GM18508 (cell line): ENCODE results near the gene KAT2A.

Source experiments
- ATAC-seq: cut with Tn5 transposase; IDR thresholded peaks from one replicate; pipeline ENCODE4 v1.9.1; 2021; ENCODE audit warnings: moderate number of reproducible peaks; ENCODE audit not compliant: insufficient read depth, unreplicated experiment

The KAT2A gene

DNA sequence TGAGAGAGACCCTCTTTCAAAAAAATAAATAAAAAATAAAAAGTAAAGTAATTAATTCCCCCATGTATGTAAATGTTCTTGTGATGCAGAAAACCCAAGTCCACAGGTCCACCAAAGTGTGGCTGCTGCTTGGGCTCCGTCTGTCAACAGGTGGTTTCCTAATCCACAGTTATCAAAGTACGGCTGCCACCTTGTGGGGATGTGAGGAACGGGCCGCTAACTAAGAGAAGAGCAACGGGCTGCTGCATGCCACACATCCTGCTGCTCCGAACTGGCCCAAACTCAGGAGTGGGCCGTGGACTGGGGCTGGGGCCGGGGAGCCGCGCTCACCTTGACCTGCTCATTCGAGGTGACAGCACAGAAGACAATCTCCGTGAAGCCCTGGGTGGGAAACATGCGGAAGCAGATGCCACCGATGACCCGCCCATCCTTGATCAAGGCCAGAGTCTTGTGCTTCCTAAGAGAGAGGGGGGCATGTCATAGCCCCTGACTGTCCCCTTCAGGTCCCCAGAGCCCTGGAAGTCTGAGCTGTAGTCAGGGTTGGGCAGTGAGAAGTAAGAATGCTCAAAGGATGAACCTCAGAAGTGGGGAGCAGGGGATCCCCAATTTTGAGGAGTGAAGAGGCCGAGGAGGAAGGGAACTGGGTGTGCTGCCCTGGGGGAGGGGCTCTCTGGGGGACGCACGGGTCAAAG lies 4.3 kb downstream of the KAT2A start:
- ATAC-seq: no peak

DNA sequence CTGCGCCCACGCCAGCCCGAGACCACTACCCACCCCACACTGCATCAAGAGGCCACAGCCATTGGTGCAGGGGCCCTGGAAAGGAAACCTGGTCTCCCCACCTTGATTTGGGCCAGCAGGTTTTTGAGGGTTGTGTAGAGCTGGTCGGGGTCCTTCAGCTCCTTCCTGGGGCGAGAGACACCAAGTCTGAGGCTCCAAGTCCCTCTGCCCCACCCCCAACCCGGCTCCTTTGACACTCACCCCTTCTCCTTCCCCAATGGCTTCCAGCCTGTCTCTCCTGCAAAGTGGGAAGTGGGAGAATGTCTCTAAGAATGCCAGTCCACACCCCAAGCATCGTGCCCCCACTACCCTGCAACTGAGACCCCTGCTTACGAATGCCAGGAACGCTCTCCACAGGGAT lies 7.0 kb downstream of the KAT2A start:
- ATAC-seq: no peak

DNA sequence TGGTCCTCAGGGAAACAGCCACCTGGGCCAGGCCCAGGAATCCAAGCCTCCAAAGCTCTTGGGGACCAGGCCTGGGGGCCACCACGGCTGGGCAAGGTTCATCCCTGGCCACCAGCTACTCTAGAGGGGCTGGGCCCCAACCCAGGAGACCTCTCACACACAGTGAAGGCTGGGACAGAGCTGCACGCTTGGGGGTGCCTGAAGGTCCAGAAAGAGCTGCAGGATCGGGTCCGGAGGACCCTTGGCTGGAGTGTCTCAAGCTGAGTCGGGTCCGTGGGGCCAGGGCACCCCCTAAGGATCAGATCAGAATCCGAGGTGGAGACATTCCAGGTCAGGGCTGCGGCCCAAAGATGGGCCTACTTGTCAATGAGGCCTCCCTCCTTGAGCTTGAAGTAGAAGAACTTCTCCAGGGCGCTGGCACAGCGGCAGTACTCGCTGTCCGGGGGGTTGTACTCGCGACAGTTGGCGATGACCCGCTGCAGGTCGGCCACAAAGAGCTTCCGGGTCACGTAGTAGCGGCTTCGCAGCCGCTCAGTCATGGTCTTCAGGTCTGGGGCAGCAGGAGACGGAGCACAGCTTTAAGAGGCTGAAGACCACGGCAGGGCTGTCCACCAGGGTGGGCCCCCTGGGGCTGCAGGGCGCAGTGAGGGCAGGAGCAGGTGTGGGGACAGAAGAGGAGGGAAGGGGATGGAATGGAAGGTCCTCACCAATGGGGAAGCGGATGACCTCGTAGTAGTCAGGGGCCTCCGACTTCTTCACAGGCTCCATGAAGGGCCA lies 7.7 kb downstream of the KAT2A start:
- no peak for ATAC-seq

DNA sequence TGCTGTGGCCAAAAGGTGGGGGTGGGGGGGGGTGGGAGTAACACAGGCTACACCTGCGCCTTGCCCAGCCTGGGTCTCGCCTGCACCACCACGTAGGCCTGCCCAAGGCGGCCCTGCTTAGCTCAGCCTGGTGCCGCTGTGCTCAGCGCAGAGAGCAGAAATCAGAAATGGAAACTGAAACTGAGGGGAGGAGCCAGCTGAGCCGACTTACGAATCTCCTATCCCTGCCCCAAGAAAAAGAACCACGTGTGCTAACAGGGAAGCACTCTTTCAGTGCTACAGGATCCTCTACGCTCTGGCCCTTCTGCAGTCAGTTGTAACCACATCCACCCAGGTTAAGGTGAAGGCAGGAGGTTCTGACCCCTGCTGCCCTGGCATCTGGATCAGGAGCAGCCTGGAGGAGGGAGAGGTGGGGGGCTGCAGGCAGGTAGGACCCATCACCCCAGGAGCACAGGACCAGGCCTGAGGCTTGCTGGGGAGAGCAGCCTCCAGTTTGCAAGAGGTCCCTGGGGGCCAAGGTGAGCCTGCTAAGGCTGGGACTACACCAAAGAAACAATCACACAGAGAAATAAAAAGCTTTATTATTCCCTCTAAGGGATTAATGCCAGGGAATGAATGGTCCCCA lies 8.5 kb downstream of the KAT2A start, which contains the start of gene DHX58:
DHX58 (minus strand) TSS at position 163 of the 625 bp plus-strand sequence. CDS start 822 bp downstream, outside the sequence.
- peak; percentile 40 for ATAC-seq

DNA sequence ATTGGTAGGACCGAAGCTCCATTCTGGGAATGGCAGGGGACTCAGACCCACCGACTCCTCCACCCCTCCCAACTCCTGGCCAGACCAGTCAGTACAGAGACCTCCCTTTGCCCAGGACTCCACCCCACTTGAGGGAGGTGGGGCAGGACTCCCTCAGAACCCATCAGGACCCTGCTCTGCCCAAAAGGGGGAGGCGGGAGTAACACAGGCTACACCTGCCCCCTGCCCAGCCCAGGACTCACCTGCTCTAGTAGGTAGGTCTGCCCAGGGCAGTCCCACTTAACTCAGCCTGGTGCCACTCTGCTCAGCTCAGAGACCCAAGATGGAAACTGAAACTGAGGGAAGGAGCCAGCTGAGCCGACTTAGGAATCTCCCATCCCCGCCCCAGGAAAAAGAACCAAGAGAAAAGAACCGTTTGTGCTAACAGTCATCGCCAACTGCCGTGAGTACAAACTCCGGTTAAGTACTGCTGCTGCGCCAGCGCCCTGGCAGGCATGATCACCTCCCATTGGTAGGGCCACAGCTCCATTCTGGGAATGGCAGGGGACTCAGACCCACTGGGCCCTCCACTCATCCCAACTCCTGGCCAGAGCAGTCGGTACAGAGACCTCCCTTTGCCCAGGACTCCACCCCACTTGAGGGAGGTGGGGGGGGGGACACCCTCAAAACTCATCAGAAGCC lies 9.2 kb downstream of the KAT2A start:
- no peak for ATAC-seq

DNA sequence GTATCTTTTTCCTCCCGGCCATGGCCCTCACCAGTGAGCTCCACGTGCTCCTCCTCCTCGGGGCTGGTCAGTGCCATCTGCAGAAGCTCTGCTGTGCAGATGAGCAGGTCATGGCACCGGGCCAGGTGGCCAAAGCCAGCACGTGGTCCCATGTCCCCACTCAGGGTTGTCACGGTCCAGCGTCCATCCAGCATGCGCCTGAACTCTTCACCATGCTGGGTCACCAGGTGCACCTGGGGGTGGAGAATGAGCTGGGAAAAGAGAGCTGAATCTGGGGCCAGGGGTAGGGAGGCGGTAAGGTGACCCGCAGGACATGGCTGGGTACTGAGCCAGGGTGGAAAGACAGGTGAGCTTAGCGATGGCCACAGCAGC lies 9.9 kb downstream of the KAT2A start:
- ATAC-seq: no peak

DNA sequence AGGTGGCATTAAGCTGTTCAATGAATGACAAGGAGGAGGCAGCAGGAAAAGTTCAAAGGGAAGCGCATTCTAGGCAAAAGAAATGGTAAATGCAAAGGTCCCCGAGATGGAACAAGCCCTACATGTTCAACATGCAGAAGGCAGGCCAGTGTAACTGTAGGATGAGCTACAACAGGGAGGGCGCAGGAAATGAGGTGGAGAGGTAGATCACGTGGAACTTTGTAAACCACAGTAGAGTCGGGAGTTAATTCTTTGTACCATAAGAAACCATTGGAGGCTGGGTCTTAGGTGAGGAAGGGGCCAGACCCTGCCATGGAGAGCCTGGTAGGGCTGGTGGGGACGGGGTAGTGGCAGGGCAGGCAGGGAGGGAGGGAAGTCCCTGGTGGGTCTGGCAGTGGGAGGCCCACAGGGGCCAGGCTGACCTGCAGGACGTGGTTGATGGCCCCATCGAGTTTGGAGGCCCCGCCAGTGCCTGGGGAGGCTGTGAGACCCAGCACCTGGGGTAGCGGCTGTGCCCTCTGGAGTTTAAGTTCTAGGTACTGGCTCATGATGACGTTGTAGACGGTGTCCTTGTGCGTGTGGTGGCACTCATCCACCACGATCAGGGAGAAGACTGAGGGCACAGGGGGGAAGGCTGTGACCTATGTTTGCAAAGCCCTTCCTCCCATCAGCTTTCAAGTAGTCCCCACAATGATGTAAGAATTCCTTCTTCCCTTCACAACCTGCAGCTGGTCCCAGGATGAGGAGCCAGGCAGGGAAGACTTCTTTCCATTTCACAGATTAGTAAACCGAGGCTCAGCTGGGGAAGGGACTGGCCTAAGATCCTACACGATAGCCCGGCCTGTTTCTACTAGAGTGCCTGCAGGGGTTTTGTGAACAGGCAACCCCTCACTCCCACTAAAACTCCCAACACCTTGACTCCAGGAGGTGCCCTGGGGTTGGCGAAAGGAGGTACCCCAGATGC lies 10.6 kb downstream of the KAT2A start:
- ATAC-seq: no peak

DNA sequence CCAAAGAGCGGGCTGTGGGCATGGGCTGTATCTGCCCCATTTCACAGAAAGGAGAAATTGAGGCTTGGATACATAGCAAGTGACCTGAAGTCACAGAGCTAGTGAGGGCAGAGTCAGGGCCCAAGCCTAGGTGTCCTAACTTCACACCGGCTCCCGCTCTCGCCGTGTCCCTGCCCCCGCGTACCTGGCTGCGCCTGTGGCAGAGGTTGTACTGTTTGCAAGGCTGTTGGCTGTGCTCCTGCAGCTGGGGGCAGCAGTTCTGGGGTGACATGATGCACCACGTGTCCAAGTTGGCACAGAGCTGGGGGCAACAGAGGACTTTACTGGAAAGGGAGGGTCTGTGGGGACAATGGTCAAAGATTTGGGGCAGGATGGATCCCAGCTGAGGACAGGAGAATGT lies 12.1 kb downstream of the KAT2A start:
- ATAC-seq: no peak

DNA sequence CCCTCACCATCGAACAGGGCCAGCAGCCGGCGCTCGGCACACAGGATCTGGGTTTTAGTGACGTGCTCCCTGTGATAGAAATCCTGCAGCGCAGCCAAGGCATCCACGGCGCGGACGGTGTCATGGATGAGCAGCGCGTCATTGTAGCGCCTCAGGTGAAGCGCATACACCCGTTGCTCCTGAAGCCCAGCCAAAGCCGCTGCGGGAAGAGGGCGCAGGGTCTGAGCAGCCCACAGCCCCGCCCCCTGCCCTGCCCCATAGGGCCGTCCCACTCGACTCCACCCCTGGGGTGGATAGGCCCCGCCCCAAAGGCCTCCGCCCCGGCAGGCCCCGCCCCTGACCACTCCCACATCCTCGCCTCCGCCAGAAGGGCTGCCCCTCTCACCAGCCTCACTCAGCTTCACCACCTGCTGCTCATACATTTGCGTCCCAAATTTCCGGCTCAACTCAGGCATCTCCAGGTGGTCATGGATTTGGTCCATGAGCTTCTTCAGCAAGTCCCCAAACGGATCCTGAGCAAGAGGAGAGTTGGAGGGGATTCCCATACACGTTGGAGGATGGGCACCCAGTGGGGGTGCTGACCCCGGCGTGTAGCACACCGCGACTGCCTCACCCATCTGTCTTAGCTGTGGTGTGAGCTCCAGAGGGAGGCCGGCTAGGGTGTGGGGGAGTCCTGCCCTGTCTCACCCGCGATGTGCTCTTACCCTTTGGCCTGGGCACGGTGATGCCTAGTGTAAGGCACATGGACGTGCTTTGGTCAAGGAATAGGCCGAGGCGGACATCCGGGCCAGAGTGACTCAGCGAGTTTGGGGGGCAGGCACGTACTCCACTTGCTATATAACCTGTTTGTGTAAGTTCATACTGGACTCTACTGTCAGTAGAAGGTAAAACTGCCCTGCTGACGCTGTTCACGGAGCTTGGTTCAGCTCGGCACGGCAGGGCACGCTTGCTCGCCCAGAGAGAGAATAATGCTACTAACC lies 13.3 kb downstream of the KAT2A start:
- ATAC-seq: no peak

DNA sequence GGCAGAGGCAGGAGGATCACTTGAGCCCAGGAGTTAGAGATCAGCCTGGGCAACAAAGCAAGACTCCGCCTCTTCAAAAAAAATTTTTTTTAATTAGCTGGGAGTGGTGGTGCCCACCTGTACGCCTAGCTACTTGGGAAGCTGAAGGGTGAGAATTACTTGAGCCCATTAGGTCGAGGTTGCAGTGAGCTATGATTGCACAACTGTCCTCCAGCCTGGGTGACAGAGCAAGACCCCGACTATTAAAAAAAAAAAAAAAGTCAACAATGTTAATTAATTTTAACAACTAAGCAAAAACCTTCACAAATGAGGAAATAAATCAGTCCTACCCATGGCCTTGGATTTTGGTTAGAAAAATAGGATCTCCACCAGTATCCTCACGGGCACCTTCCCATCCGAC lies 14.0 kb downstream of the KAT2A start:
- ATAC-seq: no peak

DNA sequence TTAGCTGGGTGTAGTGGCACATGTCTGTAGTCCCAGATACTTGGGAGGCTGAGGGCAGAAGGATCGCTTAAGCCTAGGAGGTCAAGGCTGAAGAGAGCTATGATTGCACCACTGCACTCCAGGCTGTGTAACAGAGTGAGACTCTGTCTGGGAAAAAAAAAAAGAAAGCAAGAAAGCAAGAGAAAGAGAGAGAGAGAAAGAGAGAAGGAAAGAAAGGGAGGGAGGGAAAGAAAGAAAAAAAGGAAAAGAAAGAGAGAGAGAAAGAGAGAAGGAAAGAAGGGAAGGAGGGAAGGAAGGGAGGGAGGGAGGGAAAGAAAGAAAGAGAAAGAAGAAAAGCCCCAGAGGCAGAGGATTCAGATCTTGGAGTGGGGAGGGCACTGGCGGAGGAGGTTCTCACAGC lies 15.2 kb downstream of the KAT2A start:
- ATAC-seq: no peak

DNA sequence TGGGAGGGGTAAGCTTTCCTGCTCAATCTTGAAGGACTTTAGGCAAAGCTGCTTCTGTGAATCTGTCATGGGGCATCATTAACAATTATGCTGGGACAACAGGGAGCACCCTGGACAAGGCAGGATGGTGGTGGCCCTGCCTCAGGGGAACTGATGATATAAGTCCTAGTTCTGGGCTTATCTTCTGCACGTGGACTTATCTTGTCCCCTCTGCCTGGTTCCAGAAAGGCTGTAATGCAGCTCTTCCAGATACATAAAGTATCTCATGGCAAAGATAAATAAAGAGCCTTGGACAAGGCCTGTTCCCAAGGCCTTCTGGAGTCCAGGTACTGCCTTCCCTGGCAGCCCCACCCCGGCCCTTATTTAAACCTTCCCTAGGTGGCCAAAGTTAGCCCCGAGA lies 16.9 kb downstream of the KAT2A start:
- no peak for ATAC-seq

DNA sequence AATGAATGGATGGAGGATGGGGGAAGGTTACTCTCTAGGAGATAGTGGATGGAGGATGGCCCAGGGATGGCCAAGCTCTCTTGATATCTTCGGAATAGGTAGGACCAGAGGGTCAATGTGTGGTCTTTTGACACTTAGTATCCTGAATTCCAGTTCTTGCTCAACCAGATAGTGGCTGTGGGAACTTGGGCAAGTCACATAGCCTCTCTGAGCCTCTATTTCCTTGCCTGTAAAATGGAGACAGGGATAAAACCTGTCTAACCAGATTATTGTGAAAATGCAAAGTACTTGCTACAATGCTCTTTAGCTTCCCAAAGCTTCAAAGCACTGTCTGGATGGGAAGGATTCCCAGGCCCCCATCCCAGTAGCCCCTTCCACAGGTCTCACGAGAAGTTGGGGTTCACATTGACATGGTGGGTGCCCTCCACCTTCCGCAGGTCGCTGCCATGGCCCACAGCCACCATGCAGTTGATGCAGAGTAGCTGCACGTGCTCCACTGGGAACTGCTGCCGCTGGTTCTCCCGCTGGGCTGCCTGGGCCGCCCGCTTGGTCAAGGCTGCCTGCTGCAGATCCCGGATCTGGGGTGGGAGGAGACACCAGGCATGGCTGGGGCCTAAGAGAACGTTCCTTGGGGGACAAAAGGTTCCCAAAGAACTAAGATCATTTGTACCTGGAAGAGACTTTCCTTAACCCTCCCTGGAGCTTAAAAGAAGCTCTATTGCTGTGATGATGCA lies 17.8 kb downstream of the KAT2A start:
- no peak for ATAC-seq

DNA sequence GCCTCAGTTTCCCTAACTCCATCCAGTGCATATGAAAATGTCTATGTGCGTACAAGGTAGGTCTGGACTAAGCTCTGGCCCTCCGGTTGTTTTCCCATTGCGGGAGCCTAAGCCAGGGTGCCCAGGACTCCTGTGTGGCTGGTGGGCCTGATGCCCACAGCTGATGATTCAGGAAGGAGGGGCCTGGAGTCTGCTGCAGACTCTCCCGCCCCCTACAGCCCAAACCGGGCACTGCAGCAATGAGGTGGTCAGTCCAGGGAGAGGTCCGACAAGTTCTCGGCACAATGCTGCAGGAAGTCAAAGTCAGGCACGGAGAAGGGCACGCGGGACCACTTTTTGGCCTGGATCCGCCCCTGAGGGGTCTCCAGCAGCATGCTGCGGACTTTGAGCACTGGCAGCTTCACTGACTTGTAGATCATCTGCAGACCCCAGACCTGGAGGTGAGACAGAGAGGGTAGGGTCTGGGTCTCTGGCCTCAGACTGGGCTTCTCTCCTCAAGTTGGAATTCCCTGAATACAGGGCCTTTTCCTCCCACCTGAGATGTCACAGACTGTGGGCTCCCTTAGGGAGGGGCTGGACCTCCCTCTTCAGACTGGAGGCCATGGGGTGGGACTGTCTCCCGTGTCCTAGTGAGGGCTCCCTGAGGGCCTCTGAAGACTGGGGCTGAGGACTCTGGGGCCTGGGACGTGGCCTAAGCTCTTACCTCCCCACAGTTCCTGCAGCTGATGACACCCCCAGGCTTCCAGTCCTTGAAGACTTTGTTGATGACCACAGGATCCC lies 19.5 kb downstream of the KAT2A start:
- no peak for ATAC-seq

DNA sequence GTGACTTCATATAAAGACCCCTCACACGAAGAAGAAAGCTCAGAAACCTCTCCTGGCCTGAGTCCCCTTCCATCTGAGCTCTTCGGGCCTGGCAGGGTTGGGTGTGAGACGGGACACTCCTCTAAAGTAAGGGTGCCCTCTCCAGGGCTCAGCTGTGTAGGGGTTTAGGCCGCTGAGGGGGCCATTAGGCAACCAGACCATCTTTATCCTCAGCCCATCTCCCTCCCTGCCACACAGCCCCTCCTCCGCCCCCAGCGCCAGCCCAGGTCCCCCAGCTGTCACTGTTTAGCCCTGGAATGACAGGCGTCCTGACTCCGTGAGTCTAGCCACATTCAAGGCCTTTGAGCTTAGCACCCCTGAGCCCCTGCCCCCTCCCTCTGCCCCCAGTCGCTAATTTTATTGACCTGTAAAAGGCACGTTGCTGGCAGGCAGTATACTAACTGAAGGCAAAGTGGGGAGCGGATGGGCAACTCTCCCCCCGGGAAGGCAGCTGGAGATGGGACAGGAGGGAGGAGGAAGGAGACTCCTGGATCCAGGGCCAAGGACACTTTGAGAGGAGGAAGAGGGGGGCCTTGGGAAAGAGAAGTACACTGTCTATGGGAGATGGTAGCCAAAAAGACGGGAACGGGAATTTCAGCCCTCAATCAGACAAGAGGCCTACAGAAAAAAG lies 22.3 kb downstream of the KAT2A start:
- no peak for ATAC-seq

DNA sequence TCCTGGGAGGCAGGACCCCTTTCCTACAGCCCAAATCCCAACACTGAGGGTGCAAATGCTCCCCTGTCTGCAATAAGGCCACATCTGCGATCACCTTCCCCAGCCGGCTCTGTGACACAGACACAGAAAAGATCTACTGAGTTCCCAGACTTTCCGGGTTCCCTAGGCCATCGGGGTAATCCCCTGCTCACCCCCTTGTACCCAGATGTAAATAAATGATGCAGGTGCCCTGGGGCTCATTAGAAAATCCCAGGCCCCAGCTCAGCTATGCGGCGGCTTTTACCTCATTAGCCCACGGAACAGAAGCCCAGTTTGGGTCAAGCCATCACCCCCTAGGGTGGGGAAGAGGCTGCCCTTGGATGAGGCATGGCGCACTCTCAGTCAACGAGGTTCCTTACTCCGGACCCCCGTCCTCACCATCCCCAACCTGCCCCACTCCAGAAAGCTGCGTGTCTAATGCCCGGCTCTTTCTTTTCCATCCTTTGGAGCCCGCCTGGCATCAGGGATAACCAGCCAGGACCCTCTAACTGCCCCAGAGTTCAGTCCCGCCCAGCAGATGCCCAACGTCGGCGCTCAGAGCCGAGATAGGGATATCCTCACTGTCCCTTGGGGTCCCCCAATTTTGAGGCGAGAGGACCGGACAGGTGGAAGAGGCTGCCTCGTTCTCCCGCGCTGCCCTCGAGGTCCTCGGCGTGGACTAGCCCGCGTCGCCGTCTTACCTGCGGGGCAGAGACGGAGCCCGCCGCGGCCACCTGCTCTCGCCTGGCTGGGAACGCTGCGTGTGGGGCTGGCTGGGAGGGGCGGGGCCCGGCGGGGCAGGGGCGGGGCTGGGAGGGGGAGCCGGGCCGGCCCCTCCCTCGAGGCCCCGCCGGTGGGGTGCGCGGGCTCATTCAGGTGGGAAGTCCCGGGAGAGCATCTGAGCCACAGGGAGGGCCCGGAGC lies 23.2 kb downstream of the KAT2A start, which contains the start of gene ZNF385C:
ZNF385C (minus strand) TSS at position 783 of the 941 bp plus-strand sequence. CDS start 35,417 bp downstream, outside the sequence.
- no peak for ATAC-seq
